Bronchial epithelial cell (primary cell): ENCODE data around the gene ZNF232. TPM values are rescaled to one million over a fixed set of nuclear protein-coding genes. Genes with fewer than 3 reads are reported as not detected.
"Not testable (repeated sequence)": the region's sequence is repeated elsewhere in the genome, so short reads cannot be mapped to it uniquely, and the experiment has no call there.

ENCODE experiments used
- DNase-seq: peaks from one replicate; pipeline ENCODE4 v3.0.0-alpha.2; 2010; ENCODE audit warnings: low read depth
- FAIRE-seq: peaks from 2 replicates; lab custom pipeline; 2011; peaks lifted over from hg19 to GRCh38; lab: Jason Lieb, UNC
- H3K27me3 ChIP-seq: 2 replicates; pipeline ENCODE4 v1.5.1; 2011; ENCODE audit warnings: low read length; ENCODE audit not compliant: control insufficient read depth, insufficient read depth
- H3K36me3 ChIP-seq: 2 replicates; pipeline ENCODE4 v1.5.1; 2011; ENCODE audit warnings: low read length; ENCODE audit not compliant: control insufficient read depth, insufficient read depth
- H3K4me3 ChIP-seq: 2 replicates; pipeline ENCODE4 v1.5.1; 2011; ENCODE audit warnings: mild to moderate bottlenecking, low read depth, low read length, control low read depth
- CTCF ChIP-seq: IDR thresholded peaks from 2 replicates; pipeline ENCODE4 v1.5.1; 2011; ENCODE audit warnings: mild to moderate bottlenecking, moderate library complexity, low read length, control low read depth, inconsistent platforms; ENCODE audit not compliant: insufficient read depth, severe bottlenecking
- total RNA-seq: library from RNA; depleted of rRNA; stranded (reverse); fragments of >200 nt; gene quantifications from 2 replicates; pipeline ENCODE4 v1.2.1, GENCODE V29; 2014

Gene ZNF232
- total RNA-seq, 1 donor from 2014 or later = 10.0 TPM

GRCh38 chr17:5092218-5093010 lies 19.3 kb downstream of the ZNF232 start:
- H3K36me3 ChIP-seq = peaks cover 1% of the 10 kb centered on the region
- H3K27me3 ChIP-seq = peaks cover 4% of the 10 kb centered on the region
- H3K4me3 ChIP-seq = no peak overlapping the region
- no peak for TF ChIP-seq CTCF
- FAIRE-seq = no peak
- DNase-seq = no peak

- TF ChIP-seq CTCF = no peak
- FAIRE-seq = no peak
- H3K4me3 ChIP-seq = no peak overlapping the region
- H3K36me3 ChIP-seq = no peaks in the 10 kb centered on the region
- no peak for DNase-seq
- no peaks in the 10 kb centered on the region for H3K27me3 ChIP-seq
Measured at GRCh38 chr17:5080591-5080990, 31.1 kb downstream of the ZNF232 start.

GRCh38 chr17:5078106-5079028 lies 33.3 kb downstream of the ZNF232 start, which contains the start of gene ZFP3:
ZFP3 (plus strand) TSS chr17:5078467; CDS start chr17:5091505, 13,038 bp downstream.
- H3K4me3 ChIP-seq = peak within 1 kb of the TSS; percentile 61
- DNase-seq = peak; percentile 46
- H3K36me3 ChIP-seq = no peaks in the 10 kb centered on the region
- FAIRE-seq = no peak
- no peak for TF ChIP-seq CTCF
- no peaks in the 10 kb centered on the region for H3K27me3 ChIP-seq

GRCh38 chr17:5077781-5078105 lies 33.9 kb downstream of the ZNF232 start:
- H3K36me3 ChIP-seq = no peaks in the 10 kb centered on the region
- no peak for TF ChIP-seq CTCF
- DNase-seq = no peak
- H3K4me3 ChIP-seq = peak overlapping the region; percentile 61
- FAIRE-seq = no peak
- no peaks in the 10 kb centered on the region for H3K27me3 ChIP-seq

- not testable (repeated sequence) for DNase-seq, H3K4me3 ChIP-seq, FAIRE-seq, H3K36me3 ChIP-seq, H3K27me3 ChIP-seq
Measured at GRCh38 chr17:5077275-5077674, 34.4 kb downstream of the ZNF232 start.

GRCh38 chr17:5075472-5075871 lies 36.2 kb downstream of the ZNF232 start:
- not testable (repeated sequence) for H3K36me3 ChIP-seq, H3K27me3 ChIP-seq, DNase-seq, H3K4me3 ChIP-seq, FAIRE-seq
